Smooth muscle cell of the brain vasculature (primary cell): Measurements from ENCODE around the gene RMND5A.
"Not testable (repeated sequence)": the region's sequence is repeated elsewhere in the genome, so short reads cannot be mapped to it uniquely, and the experiment has no call there.

Experiments
- DNase-seq: peaks from one replicate; pipeline ENCODE4 v3.0.0-alpha.2; 2012; ENCODE audit warnings: low read depth, low spot score

RMND5A gene

GRCh38 chr2:86714579-86715173 lies 5.4 kb upstream of the RMND5A start:
- not testable (repeated sequence) for DNase-seq

GRCh38 chr2:86719263-86719636 lies 841 bp upstream of the RMND5A start:
- not testable (repeated sequence) for DNase-seq

DNA sequence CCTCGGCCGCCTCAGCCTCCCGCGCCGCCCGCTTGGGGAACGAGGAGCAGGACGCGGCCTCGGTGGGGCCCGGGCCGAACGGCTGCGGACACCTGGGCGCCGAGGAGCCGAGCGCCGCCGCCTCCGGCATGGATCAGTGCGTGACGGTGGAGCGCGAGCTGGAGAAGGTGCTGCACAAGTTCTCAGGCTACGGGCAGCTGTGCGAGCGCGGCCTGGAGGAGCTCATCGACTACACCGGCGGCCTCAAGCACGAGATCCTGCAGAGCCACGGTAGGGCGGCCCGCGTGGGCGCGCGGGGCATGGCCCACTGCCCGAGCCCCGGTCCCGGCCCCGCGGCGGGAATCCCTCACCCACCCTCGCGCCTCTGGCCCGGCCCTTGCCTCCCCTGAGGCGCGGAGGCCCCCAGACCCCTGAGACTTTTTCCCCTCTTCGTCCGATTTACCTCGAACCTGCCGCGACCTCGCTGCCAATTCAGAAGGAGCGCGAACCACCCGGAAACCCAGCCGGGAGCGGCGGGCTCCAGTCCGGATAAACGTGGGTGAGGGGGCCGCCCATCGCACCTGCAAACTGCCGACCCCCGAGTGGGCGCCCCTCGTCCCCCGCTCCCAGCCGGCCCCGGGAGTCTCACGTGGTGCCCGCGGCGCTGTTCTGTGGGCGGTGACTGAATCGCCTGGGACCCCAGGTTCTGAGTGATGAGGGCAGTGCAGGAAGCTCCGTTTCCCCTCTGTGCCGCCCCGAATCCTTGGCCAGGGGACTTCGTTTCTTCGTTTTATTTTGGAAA lies 639 bp downstream of the RMND5A start:
- DNase-seq, result not testable (repeated sequence)

- DNase-seq, result not testable (repeated sequence)
Measured at GRCh38 chr2:86725706-86726105, 5.6 kb downstream of the RMND5A start.

DNA sequence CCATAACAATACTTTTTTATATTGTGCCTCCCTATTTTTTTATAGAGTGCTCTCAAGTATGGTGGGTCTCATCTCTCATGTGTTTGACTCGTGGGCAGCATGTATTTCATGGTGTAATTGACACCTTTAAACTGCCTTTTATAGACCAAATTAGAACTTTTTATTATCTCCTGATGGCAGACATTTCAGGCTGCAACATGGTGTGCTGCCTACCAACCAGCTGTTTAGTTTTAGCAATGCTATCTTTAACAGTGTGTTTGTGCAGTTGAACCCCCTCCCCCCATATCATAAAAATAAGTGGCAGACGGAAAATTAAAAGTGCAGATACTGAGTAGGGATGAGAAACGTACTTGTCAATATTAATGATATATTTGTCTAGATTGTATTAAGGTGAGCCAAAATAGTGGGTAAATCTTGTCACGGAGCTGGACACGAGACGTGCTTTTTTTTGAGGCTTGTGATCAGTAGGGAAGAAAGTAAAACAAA lies 12.0 kb downstream of the RMND5A start:
- not testable (repeated sequence) for DNase-seq

- not testable (repeated sequence) for DNase-seq
Measured at GRCh38 chr2:86732837-86733236, 12.7 kb downstream of the RMND5A start.

- not testable (repeated sequence) for DNase-seq
Measured at GRCh38 chr2:86733528-86733927, 13.4 kb downstream of the RMND5A start.

GRCh38 chr2:86734896-86735295 lies 14.8 kb downstream of the RMND5A start:
- DNase-seq, result not testable (repeated sequence)

GRCh38 chr2:86739485-86739884 lies 19.4 kb downstream of the RMND5A start:
- not testable (repeated sequence) for DNase-seq

GRCh38 chr2:86739889-86740288 lies 19.8 kb downstream of the RMND5A start:
- not testable (repeated sequence) for DNase-seq

DNA sequence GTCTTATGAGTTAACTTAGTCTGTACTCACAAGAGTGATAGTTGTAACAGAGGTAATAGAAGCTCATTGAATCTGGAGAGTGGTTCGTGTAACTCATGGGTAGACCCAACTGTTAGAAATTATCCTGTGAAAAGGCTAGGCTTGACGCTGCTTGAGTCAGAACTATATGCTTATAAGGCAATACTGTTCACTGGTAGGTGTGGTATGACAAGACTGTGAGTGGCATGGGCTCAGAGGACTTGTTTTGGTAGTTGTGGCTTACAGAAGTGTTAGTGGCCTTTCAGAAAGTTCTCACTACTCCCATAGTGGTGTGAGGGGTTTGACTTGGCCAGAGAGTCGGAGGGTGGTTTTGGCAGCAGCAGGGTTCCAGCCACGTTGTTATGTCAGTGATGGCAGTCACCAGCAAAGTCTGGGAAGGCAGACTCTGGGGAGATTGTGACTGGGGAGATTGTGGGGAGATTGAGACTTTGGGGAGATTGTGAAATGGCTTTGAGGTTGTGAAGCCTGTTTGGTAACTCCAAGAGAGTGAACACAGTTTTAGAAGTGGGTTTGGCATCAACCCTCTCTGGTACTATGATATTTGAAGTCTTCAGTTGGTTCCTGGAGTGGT lies 21.9 kb downstream of the RMND5A start:
- DNase-seq, result not testable (repeated sequence)

DNA sequence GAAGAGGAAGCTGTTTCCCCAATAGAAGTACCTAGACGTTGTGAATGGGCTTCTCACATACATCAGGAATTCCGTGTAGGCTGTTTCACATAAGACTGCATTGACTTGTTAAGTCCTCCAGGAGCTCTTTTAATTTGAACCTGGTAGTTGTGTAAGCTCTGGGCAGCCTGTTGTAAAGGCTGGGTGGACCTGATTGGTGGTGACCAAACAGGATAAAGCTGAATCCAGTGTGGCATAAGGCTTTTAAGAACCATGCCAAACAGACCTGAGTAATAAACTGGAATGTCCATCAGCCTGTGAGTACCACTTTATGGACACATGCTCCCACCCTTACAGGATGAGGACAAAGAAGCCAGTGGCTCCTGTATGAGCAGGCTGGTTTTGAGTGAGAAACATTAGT lies 24.1 kb downstream of the RMND5A start:
- no peak for DNase-seq

GRCh38 chr2:86746939-86747338 lies 26.8 kb downstream of the RMND5A start:
- DNase-seq, result no peak

GRCh38 chr2:86747711-86748639 lies 27.9 kb downstream of the RMND5A start:
- DNase-seq, result no peak

DNA sequence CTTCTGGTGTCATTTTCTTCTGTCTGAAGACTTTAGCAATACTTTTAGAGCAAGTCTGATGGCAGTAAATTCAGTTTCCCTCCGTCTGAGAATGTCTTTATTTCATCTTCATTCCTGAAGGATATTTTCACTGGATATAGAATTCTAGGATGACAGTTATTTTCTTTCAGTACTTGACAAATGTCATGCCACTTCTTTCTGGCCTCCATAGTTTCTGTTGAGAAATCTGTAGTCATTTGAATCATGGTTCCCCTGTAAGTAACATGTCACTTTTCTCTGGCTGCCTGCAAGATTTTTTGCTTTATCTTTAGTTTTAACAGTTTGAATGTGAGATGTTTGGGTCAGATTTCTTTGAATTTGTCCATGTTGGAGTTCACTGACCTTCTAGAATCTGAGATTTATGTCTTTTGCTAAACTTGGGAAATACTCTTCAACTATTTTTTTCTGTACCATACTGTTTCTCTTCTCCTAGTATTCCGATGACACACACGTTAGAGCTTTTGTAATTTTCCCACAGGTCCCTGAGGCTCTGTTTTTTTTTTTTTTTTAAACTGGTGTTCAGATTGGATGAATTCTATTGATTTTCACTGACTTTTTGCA lies 30.2 kb downstream of the RMND5A start:
- no peak for DNase-seq

DNA sequence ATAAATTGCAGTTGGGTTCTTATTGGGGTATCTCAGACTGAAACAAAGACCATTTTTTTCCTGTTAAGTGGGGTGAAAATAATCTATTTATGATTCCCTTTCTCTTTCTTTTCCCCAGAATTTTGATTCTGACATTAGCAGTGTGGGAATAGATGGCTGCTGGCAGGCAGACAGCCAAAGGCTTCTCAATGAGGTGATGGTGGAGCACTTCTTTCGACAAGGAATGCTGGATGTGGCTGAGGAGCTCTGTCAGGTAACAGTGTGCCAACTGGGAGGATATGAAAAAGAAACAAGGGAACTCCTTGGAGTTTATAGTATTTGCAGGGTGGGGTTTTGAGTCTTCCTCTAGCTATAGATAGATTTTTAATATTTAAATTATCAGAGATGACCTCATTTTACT lies 31.7 kb downstream of the RMND5A start:
- DNase-seq, result no peak

DNA sequence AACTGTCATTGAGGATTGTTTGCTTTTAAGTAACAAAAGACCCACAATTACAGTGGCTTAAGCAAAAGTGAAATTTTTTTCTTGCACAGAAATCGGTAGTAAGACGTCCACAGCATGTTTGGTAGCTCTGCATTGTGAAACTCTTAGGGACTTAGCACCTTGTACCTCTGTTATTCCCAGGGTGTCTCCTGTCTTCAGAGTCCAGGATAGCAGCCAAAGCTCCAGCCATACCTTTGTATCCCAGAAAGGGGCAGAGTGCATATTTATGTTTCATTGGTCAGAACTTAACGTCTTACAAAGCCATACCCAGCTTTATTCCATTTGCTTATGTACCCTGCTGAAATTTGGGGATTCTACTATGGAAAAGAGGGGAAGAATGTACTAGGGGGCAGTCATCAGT lies 32.8 kb downstream of the RMND5A start:
- no peak for DNase-seq

DNA sequence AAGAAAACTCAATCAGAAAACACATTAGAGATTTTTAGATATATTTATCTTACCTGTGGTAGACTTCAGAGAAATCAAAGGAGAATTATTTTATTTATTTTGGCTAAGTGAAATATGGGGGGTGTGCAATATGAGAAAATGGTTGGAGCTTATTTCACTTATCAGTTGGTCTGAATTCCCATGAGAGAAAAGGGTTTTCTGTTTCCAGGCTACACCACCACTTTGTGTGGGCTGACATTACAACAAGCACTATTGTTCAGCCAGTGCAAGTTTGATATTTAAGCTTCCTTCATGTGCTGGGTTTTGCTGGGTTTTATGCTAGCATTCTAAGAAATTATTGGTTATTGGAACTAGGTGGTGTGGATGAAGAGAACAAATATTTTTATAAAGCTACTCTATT lies 33.5 kb downstream of the RMND5A start:
- no peak for DNase-seq

DNA sequence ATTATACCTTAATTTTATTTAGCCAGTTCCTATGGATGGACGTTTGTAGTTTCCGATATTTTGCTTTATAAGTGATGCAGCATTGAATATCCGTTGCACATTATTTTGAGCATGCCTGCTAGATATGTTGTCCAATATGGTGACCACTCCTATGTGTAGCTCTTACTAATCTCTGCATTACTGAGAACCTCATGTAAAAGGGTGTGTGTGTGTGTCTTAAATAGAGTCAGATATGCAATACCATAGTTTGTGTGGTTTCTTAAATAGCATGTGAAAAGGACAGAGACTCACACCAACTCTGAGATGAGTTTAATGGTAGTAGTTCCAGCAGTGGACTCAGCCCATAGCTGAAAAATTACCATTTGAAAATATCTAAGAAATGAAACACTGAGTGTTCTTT lies 38.3 kb downstream of the RMND5A start:
- no peak for DNase-seq

DNA sequence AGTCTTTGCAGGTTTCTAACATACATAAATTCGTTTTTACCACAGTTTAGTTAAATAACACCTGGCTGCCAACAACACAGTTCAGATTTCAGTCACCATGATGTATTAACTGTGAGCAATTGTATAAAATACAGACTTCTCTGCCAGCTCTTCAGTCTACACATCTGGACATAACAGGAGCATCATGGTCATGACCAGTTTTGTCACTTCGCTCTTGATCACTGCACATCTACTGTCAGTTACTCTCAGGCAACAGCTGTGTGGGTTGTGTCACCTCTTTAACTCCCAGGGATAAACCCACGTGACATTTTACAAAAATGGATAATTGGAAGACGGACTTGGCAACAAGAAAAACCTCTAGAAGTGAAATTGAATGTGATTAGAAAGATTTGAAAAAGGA lies 40.3 kb downstream of the RMND5A start:
- DNase-seq, result no peak

- DNase-seq, result peak; percentile 17
Measured at GRCh38 chr2:86764661-86765309, 44.7 kb downstream of the RMND5A start.
